Endothelial cell of coronary artery (primary cell): Measurements from ENCODE around the gene ANTXR1. TPM values are rescaled to one million over a fixed set of nuclear protein-coding genes. Genes with fewer than 3 reads are reported as not detected.

Experiments used
- total RNA-seq: library from RNA; depleted of rRNA; stranded (reverse); fragments of >200 nt; gene quantifications from 2 replicates; pipeline ENCODE4 v1.2.3, GENCODE V29; 2014

Gene ANTXR1
- total RNA-seq: 4.0 and 18.4 TPM in 2 replicates

GRCh38 chr2:69013142-69013839 is at the start of gene ANTXR1:
TSS of gene ANTXR1 (plus strand) at chr2:69013179. CDS start at chr2:69013500, 321 bp downstream.

DNA sequence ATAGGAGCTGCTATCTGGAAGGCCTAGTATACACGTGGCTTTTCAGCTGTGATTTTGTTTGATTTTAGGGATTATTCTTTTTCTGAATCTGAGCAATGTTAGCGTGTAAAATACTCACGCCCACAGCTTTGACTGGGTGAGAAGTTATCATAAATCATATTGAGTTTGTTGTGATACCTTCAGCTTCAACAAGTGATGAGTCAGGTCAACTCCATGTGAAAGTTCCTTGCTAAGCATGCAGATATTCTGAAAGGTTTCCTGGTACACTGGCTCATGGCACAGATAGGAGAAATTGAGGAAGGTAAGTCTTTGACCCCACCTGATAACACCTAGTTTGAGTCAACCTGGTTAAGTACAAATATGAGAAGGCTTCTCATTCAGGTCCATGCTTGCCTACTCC is 38.7 kb upstream of the ANTXR1 start, which contains the start of gene GKN1:
Gene GKN1 (plus strand): TSS at position 386 of the 400 bp plus-strand sequence. CDS start 42 bp downstream, outside the sequence.

Other genes with a start within 250 kb of the ANTXR1 start
- not detected in 2 replicates for gene BMP10, start 141.8 kb upstream of the ANTXR1 start, total RNA-seq
- gene GKN2, start 60.3 kb upstream of the ANTXR1 start, total RNA-seq: 0.18 TPM in 1 of 2 replicates, not detected in the other
- gene GKN1, start 38.5 kb upstream of the ANTXR1 start, total RNA-seq: not detected in 2 replicates